HEK293 (cell line): ENCODE results near the gene LTK.

Experiments used
- SETDB1 ChIP-seq: IDR thresholded peaks from one replicate; pipeline ENCODE4 v1.6.1; 2017; ENCODE audit warnings: mild to moderate bottlenecking, low read length, moderate library complexity, mixed read lengths; ENCODE audit not compliant: insufficient read length
- YY1 ChIP-seq: fragments of 450-650 bp; formaldehyde crosslinking; IDR thresholded peaks from 2 replicates; pipeline ENCODE4 v1.5.1; 2018; ENCODE audit warnings: missing biosample characterization, missing genetic modification characterization
- ZNF391 ChIP-seq: fragments of 450-650 bp; formaldehyde crosslinking; IDR thresholded peaks from 2 replicates; pipeline ENCODE4 v1.5.1; 2016; ENCODE audit warnings: low read depth, missing biosample characterization, missing genetic modification characterization, borderline replicate concordance
- ZNF677 ChIP-seq: fragments of 450-650 bp; IDR thresholded peaks from 2 replicates; pipeline ENCODE4 v1.5.0; 2018; ENCODE audit warnings: missing biosample characterization, mild to moderate bottlenecking, missing genetic modification characterization, moderate library complexity
- ZNF707 ChIP-seq: fragments of 450-650 bp; formaldehyde crosslinking; IDR thresholded peaks from 2 replicates; pipeline ENCODE4 v1.5.1; 2016; ENCODE audit warnings: missing biosample characterization, missing genetic modification characterization
- ZXDB ChIP-seq: fragments of 450-650 bp; formaldehyde crosslinking; IDR thresholded peaks from 2 replicates; pipeline ENCODE4 v1.5.1; 2016; ENCODE audit warnings: missing biosample characterization, missing genetic modification characterization
- TF ChIP-seq, protein P1 (sequence below): fragments of 450-650 bp; formaldehyde crosslinking; IDR thresholded peaks from 2 replicates; pipeline ENCODE4 v1.5.1; 2016; ENCODE audit warnings: missing biosample characterization, missing genetic modification characterization
- TF ChIP-seq, protein P2 (sequence below): IDR thresholded peaks from 2 replicates; pipeline ENCODE4 v1.6.1; 2011; ENCODE audit warnings: mild to moderate bottlenecking, low read depth, low read length, borderline replicate concordance
- TF ChIP-seq, protein P3 (sequence below): fragments of 450-650 bp; formaldehyde crosslinking; IDR thresholded peaks from 2 replicates; pipeline ENCODE4 v1.5.1; 2016; ENCODE audit warnings: missing biosample characterization, missing genetic modification characterization

DNA sequence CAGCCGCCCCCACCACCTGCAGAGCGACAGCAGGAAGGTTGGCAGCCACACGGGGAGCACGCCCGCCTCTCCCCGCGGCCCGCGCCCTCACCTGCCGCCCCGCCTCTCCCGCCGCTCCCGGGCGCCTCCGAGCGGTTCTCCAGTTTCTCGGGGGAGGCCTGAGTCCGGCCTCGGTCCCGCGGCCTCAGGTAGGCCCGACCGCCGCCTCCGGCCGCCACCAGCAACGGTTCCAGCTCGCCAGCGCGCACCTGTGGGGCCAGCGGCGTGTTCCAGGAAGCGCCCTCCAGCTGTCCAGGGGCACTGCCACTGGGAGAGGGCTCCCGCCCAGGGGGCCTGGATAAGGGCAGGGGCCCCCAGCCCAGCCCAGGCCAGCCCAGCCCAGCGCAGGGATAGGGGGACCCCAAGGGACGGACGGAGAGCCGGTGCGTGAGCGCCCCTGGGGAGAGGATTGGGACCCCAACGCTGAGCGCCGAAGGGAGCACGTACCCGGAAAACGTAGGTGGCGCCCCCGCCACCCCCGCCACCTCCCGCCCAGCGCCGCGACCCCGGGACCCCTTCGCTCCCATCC, 2.2 kb downstream of the LTK start:
- TF ChIP-seq, protein P1, sequence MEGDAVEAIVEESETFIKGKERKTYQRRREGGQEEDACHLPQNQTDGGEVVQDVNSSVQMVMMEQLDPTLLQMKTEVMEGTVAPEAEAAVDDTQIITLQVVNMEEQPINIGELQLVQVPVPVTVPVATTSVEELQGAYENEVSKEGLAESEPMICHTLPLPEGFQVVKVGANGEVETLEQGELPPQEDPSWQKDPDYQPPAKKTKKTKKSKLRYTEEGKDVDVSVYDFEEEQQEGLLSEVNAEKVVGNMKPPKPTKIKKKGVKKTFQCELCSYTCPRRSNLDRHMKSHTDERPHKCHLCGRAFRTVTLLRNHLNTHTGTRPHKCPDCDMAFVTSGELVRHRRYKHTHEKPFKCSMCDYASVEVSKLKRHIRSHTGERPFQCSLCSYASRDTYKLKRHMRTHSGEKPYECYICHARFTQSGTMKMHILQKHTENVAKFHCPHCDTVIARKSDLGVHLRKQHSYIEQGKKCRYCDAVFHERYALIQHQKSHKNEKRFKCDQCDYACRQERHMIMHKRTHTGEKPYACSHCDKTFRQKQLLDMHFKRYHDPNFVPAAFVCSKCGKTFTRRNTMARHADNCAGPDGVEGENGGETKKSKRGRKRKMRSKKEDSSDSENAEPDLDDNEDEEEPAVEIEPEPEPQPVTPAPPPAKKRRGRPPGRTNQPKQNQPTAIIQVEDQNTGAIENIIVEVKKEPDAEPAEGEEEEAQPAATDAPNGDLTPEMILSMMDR (tag by site-specific recombination) = no peak
- TF ChIP-seq, protein P2, sequence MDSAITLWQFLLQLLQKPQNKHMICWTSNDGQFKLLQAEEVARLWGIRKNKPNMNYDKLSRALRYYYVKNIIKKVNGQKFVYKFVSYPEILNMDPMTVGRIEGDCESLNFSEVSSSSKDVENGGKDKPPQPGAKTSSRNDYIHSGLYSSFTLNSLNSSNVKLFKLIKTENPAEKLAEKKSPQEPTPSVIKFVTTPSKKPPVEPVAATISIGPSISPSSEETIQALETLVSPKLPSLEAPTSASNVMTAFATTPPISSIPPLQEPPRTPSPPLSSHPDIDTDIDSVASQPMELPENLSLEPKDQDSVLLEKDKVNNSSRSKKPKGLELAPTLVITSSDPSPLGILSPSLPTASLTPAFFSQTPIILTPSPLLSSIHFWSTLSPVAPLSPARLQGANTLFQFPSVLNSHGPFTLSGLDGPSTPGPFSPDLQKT = no peak
- TF ChIP-seq SETDB1 (no peak), ZNF677 (tag by site-specific recombination) (no peak), ZNF707 (no peak), YY1 (no peak), ZXDB (tag by site-specific recombination) (no peak), ZNF391 (tag by site-specific recombination) (no peak)
- TF ChIP-seq, protein P3, sequence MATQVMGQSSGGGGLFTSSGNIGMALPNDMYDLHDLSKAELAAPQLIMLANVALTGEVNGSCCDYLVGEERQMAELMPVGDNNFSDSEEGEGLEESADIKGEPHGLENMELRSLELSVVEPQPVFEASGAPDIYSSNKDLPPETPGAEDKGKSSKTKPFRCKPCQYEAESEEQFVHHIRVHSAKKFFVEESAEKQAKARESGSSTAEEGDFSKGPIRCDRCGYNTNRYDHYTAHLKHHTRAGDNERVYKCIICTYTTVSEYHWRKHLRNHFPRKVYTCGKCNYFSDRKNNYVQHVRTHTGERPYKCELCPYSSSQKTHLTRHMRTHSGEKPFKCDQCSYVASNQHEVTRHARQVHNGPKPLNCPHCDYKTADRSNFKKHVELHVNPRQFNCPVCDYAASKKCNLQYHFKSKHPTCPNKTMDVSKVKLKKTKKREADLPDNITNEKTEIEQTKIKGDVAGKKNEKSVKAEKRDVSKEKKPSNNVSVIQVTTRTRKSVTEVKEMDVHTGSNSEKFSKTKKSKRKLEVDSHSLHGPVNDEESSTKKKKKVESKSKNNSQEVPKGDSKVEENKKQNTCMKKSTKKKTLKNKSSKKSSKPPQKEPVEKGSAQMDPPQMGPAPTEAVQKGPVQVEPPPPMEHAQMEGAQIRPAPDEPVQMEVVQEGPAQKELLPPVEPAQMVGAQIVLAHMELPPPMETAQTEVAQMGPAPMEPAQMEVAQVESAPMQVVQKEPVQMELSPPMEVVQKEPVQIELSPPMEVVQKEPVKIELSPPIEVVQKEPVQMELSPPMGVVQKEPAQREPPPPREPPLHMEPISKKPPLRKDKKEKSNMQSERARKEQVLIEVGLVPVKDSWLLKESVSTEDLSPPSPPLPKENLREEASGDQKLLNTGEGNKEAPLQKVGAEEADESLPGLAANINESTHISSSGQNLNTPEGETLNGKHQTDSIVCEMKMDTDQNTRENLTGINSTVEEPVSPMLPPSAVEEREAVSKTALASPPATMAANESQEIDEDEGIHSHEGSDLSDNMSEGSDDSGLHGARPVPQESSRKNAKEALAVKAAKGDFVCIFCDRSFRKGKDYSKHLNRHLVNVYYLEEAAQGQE = no peak
